Fibroblast of skin of left biceps (primary cell): Measurements from ENCODE around the gene TPK1.
"Not testable (repeated sequence)": the region's sequence is repeated elsewhere in the genome, so short reads cannot be mapped to it uniquely, and the experiment has no call there.

Experiments
- DNase-seq, 2 experiments: peaks; one replicate each; pipeline ENCODE4 v3.0.0-alpha.2; 2013; ENCODE audit warnings: low read depth in 2 of 2

The TPK1 gene

GRCh38 chr7:144477348-144477747 is 358.5 kb downstream of the TPK1 start:
- no peak for DNase-seq

GRCh38 chr7:144474800-144475615 is 360.8 kb downstream of the TPK1 start:
- no peak for DNase-seq

GRCh38 chr7:144474363-144474762 is 361.5 kb downstream of the TPK1 start:
- DNase-seq: no peak

GRCh38 chr7:144473908-144474307 is 361.9 kb downstream of the TPK1 start:
- no peak for DNase-seq

GRCh38 chr7:144470078-144470477 is 365.8 kb downstream of the TPK1 start:
- no peak for DNase-seq

DNA sequence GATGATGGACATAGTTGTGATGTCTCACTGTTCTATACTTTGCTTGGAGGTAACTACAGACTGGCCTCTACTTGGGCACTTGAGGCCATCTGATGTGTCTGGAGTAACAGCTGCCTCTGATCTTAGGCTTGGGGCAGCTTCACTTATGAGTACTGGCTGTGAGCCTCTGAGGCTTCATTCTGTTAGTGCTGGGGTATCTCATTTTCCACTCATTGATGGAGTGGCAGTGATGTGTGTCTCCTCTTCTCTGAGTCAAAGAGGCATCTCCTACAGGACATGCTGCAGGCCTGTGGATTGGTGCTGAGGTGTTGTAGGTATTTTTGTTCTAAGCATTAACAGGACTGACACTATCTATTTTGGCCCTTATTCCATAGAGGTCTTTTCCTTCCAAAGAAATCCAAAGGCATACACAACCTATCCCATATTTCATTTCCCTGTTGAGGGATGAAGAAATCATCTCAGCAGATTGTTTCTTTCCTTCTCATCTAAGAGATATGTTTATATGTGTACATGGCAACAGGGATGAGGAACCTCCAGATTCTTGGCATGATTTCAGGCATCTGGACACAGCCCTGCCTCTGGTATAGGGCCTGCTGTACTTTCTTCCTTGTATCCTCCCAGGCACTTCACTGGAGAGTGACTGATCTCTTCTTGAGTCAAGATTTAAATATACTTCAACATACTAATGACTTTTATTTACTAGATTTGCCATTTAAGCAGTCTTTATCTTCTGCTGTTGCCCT is 366.7 kb downstream of the TPK1 start:
- DNase-seq: no peak

GRCh38 chr7:144459635-144460034 is 376.2 kb downstream of the TPK1 start:
- DNase-seq: no peak

- DNase-seq: no peak
Observed at GRCh38 chr7:144455040-144455404, 380.8 kb downstream of the TPK1 start.

- DNase-seq: no peak
Observed at GRCh38 chr7:144454256-144455039, 381.4 kb downstream of the TPK1 start.

GRCh38 chr7:144452064-144452463 is 383.8 kb downstream of the TPK1 start:
- no peak for DNase-seq

- DNase-seq: no peak
Observed at GRCh38 chr7:144445590-144445989, 390.3 kb downstream of the TPK1 start.

- DNase-seq: no peak
Observed at GRCh38 chr7:144439717-144440205, 396.1 kb downstream of the TPK1 start.

DNA sequence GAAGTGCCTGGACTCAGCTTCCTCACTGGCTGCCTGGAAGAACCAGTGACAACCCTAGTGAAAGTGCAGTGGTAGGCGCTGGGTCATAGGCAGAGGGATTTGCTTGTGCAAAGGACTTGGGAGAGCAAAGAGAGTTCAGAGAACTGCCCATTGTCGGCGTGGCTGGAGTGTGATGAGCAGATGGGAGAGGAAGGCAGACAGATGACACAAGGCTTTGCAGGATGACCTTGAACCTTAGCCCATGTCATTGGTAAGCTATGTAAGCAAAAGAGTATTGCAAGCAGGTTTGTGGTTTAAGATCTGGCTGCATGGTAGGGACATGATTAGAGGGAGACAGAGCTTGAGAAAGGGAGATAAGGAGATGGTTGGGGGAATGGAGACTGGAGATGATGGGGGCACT is 397.1 kb downstream of the TPK1 start:
- no peak for DNase-seq

GRCh38 chr7:144437370-144438191 is 398.3 kb downstream of the TPK1 start:
- peak; percentile 15 to 29 for DNase-seq

- DNase-seq: no peak
Observed at GRCh38 chr7:144436500-144436899, 399.4 kb downstream of the TPK1 start.

DNA sequence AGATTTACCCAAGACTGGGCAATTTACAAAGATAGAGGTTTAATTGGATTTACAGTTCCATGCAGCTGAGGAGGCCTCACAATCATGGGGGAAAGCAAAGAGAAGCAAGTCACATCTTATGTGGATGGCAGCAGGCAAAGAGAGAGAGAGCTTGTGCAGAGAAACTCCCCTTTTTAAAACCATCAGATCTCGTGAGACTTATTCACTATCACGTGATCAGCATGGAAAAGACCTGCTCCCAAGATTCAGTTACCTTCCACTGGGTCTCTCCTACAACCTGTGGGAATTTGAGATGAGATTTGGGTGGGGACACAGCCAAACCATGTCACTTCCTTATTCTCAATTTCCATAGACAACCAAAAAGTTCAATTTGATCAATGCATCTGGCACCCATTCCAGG is 407.4 kb downstream of the TPK1 start:
- no peak for DNase-seq

- DNase-seq: not testable (repeated sequence)
Observed at GRCh38 chr7:144427539-144427938, 408.3 kb downstream of the TPK1 start.

GRCh38 chr7:144418931-144419330 is 416.9 kb downstream of the TPK1 start:
- not testable (repeated sequence) for DNase-seq

GRCh38 chr7:144416341-144416740 is 419.5 kb downstream of the TPK1 start:
- DNase-seq: no peak

DNA sequence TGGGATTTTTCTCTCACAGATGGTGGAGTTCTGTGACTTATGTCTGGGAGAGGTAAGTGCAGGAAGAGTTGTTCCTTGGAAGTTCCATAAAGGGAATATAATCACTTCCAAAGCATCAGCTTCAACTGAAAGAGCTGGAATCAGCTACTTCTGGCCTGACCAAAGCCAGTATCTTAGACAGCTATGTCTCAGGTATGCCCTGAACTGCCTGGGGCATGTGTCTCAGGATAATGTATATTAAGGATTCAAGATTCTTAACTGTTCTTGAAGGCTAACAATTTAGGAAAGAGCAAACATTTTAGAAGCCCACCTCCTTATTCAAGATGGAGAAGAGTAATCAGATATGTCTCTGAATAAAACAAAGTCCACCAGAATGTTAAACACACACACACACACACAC is 420.0 kb downstream of the TPK1 start:
- no peak for DNase-seq

DNA sequence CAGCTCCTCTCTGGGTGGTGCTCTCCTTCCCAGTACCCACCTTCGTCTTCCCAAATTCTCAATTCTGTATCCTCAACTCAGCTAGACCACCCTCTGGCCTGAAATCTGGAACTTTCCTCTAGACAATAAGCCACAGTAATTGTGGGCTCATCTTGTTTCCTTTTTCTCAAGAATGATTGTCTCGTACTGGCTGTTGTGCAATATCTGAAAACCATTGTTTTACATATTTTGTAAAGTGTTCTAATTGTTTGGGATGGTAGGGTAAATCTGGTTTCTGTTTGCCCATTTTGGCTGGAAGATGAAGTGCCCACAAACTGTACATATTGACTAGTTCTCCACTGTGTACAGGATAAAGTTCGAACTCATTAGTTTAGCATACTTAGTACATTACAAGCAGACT is 421.0 kb downstream of the TPK1 start:
- no peak for DNase-seq
